SW 1271 (cell line): ENCODE results near the gene PLCG2.

Source experiments
- DNase-seq, 2 experiments: peaks; one replicate each; lab custom pipeline; 2025; lab: John Stamatoyannopoulos, UW

Gene PLCG2

DNA sequence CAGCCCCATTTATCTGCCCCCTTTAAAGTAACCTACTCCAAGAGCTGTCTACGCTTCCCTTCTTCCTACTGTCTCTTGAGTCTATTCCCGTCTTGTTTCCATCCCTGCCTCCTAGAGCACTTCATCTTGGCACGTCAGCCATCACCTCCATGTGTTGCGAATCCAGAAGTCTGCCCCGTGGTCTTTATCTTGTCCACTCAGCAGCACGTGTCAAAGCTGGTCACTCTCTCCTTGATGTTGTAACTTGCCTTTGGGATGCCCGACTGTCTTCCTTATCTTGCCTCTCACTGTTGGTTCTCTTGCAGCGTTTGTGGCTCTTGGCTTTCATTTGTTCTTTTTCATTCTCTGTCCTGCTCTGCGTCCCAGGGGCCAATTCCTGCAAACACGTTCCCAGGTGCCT, 99.4 kb downstream of the PLCG2 start:
- DNase-seq = no peak

DNA sequence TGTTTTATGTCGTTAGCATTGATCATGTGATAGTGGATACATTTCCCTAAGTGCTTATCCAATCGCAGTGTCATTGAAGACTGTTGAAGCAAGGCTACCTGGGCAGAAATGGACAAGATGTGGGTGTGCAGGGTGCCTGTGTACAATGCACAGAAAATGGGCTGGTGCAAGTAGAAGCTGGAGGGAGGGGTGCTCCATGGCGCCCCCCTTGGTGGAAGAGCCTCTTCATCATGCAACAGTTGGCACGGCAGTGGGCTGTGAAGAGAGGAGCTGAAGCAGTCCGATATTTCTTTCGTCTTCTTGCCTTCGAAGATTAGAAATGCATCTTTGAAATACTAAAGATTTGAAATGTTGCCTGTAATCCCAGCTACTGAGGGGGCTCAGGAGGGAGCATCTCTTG, 100.5 kb downstream of the PLCG2 start:
- no peak for DNase-seq

DNA sequence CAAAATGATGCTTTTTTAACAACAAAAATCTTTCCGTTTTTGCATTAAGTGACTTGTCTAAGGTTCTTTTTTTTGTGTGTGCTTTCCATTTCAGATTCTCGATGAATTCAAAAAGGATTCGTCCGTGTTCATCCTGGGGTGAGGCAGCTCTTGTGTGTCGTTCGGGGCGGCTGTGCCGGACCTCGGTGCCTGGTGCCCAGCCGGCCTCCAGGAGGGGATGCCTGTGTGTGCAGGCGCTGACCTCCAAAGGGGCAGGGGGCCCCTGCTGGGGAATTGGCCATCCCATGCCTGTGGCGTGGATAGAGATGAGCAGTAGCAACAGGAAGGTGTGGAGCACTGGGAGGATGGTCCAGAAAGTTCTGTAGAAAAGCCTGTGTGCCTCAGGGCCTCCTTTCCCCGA, 101.7 kb downstream of the PLCG2 start:
- no peak for DNase-seq

DNA sequence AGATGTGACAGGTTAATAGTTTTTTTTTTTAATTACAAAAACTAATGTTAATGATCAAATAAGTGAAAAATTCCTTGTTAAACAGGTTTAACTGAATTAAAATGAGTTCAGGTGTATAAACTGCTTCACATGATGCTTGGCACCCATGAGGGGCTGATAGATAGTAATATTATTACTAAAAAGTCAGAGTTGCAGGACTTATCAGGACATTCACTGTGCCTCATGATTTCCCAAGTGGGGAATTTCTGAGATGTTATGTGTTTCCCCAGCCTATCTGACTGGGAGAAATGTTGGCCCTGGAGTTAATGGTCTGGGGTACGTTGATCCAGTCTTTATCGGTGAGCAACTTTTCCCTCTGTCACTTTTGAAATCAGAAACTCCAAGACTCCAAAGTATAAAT, 102.1 kb downstream of the PLCG2 start:
- DNase-seq = no peak

DNA sequence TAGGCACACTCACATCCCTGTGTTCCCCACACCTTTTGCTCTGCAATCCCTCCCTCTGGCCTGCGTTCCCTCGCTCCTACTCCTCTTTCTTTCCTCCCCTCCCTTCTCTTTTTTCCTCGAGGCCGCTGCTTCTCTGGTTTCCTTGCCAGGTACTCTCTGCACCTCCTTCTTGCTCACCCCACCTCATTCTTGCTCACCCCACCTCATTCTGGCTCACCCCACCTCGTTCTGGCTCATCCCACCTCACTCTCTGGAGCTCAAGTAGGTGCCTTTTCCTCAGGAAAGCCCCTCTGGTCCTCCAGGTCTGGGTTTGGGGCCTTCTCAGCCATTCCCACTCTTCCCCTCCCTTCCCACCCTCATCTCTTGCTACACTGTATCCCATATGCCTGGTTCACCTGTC, 103.5 kb downstream of the PLCG2 start:
- DNase-seq = no peak

DNA sequence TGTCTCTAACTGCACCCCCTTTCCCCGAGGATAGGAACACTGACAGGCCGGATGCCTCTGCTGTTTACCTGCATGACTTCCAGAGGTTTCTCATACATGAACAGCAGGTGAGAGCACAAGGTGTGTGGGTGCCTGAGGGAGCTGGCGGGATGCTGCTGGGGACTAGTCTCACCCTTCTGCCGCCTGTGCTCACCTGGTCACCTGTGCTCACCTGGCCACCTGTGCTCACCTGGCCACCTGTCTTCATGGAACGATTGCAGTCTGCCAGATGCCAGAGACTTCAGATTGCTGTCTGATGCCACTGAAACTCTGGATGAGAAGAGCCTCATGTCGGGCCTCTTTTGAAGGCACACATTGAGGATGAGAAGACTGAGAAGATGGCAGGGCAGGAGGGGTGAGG, 104.1 kb downstream of the PLCG2 start:
- DNase-seq = no peak

DNA sequence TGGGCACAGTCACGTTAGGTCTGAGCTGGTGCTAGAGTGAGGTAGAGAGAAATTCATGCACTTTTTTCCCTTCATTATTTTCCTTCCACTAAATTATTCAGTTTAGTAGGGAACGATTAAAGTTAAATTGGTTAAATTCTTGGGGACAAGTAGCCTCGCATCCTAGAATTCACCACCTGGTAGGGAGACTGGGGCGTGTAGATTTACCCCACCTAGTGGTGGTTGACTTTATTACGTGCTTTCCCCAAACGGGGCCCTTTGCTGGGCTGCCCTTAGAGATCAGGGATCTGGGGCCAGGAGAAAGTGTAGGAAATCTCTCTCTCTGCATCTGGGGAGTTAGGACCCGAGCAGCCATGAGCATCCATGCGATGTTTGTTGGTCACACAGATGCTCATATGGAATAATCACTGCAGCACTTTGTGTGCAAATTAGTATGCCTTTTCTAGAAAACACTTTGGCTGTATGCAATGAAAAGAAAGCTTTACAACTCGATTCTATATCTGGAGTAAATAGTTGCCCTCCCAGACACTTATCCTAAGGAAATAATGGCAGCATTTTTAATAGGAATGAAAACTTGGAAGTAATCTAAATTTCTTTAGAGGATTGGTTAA, 107.0 kb downstream of the PLCG2 start:
- peak in 1 of 2 experiments; percentile 44 for DNase-seq

DNA sequence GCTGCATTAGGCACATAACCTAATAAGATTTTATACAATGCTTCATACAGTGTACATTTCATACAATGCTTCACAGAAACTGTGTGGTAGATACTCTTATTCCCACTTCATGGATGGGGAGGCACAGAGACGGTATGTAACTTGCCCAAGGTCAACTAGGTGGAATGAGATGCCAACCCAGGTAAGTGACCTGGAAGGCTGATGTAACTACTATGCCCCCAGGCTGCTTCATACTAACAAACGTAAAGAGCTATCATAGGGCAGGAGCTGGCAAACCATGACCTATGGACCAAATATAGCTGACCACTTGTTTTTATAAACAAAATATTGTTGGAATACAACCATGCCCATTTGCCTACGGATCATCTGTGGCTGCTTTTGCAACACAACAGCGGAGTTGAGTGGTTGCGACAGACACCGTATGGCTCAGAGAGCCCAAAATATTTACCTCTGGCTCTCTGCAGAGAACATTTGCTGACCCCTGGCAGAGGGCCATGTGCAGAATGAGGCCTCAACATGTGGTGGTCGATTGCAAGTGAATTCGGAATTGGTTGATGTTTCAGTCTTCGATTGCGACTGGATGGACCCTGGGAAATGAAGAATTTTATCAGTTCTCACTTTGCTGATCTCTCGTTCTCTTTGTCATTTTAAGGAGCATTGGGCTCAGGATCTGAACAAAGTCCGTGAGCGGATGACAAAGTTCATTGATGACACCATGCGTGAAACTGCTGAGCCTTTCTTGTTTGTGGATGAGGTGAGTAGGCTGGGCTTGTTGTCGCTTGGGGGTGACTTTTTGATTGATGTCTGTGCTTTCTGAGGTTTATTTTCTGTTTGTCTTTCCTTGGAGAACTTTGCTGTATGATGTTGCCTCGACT, 109.7 kb downstream of the PLCG2 start:
- no peak for DNase-seq

DNA sequence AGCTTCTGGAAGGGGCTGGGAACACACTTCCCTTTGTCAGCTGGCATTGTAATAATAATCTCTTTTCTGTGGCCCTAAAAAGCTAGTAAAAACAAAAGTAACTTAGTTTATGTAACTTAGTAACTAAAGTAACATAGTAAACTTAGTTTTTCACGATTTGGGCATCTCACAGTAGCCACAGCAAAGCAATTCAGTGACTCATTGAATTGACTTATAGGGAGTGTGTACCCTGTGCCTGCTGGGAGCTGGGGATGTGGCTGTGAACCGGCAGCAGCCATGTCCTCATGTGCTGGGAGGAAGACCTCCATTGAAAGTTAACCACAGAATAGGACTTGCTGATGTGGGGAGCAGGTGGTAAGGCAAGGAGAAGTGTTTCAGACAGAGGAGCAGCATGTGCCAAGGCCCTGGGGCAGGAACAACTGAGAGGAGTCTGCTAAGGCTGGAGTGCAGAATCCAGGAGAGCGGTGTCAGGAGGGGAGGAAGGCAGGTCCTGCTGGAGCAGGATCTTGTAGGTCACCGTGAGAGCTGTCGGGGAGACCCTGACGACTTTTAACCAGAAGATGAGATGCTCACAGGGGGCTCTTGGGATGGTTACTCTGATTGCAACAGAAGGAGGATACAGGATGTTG, 112.8 kb downstream of the PLCG2 start:
- no peak for DNase-seq

DNA sequence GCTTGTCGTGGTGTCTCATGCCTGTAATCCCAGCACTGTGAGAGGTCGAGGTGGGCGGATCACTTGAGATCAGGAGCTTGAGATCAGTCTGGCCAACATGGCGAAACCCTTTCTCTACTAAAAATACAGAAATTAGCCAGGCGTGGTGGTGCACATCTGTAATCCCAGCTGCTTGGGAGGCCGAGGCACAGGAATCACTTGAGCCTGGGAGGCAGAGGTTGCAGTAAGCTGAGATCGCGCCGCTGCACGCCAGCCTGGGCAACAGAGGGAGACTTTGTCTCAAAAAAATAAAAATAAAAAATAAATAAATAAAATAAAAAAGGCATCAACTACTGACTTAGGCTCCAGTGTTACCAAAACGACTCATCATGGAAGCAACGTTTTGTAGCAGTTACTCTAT, 115.5 kb downstream of the PLCG2 start:
- no peak for DNase-seq

DNA sequence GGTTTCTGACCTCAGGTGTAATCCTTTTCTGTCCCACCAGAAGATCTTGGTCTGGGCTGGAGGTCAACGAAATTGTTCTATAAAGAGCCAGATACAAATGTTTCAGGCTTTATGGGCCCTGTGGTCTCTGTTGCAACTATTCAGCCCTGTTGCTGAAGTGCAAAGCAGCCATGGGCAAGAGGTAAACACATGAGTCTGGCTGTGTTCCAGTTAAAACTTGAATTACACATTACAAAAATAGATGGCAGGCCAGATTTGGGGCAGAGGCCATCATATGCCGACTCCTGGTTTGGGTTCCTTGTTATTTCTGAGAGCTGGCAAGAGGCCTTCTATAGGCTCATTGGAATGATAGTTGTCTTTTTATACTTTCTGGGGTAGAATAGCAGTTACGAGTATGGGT, 117.8 kb downstream of the PLCG2 start:
- DNase-seq = no peak

DNA sequence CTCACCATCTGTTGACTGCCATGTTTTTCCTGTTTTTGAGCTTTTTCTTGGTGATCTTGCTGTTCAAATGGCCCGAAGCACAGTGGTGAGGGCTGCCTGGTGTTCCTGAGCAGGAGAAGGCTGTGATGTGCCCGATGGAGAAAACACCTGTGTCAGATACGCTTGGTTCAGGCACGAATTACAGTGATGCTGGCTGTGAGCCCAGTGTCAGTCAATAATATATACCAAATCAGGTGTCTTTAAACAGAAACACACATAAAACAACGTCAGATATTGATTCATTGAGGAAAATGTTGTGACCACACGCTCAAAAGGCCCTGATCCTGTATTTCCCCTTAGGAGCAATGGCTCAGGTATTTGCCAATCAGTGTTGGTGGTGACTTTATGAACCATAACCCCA, 120.5 kb downstream of the PLCG2 start:
- no peak for DNase-seq

DNA sequence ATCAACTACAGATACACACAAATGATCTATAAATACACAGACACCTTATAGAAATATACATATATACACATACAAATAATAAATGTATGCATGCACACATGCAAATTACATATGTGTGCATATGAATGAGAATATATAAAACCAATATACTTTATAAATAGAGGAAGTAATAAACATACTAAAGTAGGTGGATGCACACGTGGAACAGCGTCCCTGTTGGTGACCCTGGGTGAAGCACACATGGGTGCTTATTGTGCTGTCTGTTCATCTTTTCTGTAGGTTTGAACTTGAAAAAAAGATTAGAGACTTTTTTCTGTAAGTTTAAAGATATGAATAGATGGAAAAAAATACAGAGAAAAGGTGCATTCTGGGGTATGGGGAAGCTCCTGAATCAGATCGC, 120.9 kb downstream of the PLCG2 start:
- no peak for DNase-seq

DNA sequence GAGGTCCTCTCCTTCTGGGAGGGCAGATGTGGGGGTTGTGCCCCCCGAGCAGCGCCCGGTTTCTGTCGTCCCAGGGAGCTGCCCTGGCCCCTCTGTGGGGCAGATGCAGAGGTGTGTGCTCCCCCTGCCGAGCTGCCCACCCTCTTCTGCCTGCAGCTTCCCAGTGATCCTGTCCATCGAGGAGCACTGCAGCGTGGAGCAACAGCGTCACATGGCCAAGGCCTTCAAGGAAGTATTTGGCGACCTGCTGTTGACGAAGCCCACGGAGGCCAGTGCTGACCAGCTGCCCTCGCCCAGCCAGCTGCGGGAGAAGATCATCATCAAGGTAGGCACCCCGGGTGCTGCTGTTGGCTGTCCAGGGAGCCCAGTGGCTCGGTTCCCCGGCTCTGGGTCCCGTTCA, 121.4 kb downstream of the PLCG2 start:
- no peak for DNase-seq

DNA sequence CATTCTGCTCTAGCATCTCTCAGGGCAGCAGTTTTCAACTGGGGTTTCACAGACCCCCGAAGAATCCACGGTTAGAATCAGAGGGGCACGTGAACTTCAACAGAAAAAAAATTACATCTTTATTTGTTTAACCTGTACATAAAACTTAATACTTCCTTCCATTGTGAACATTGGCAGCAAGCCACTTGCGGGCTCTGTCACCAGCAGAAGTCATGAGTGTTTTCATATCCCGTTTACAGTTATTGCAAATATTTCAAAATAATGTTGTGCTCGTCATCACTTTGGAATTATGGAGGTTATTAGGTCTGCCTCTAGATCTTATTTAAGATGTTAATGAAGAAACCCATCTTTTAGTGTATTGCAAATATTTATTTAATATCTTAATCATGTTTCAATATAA, 122.4 kb downstream of the PLCG2 start:
- DNase-seq = no peak

DNA sequence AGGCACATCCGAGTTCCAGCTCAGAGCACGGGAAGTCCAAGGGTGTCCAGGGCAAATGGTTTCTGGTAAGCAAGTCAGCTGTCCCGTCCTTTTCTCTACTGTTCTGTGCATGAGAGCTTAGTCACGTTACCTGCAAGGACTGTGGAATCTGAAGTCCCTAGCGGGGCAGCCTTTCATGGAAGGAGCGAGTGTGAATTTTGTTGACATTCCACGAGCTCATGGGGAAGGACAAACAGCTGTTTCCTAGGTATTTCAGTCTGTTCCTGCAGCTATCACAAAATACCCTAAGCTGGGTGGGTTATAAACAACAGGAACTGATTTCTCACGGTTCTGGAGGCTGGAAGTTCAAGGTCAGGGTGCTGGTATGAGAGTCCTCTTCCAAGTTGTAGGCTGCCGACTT, 122.9 kb downstream of the PLCG2 start:
- no peak for DNase-seq

DNA sequence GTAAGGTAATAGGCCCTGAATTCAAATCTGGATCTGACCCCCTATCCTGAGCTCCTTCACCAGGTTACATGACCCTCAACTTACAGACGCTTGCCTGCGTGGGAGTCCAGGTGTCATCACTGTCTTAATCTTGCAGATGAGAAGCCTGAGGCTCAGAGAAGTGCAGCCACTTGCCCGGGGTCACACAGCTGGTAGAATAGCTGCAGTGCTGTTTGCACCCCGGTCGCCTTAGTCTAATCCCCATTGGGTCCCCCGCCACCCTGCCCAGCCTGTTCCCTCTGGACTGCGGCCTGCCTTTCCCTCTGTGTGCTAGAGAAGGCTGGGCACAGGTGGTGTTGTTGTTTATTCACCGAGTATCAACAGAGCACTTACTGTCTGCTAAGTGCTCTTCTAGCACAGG, 125.2 kb downstream of the PLCG2 start:
- DNase-seq = no peak

DNA sequence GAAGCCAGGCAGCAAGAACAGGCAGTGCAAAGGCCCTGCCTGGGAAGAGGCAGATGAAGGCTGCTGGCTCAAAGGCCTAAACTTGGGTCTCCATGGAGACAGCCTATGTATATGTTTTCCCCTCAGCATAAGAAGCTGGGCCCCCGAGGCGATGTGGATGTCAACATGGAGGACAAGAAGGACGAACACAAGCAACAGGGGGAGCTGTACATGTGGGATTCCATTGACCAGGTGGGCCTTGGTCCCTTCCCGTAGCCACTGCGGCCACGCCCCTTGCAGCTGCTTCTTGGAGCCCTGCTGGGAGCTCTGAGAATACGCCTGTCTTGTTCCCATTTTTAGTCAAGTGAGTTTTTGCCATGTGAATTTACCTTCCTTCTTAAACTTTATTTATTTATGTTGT, 126.2 kb downstream of the PLCG2 start:
- DNase-seq = no peak

DNA sequence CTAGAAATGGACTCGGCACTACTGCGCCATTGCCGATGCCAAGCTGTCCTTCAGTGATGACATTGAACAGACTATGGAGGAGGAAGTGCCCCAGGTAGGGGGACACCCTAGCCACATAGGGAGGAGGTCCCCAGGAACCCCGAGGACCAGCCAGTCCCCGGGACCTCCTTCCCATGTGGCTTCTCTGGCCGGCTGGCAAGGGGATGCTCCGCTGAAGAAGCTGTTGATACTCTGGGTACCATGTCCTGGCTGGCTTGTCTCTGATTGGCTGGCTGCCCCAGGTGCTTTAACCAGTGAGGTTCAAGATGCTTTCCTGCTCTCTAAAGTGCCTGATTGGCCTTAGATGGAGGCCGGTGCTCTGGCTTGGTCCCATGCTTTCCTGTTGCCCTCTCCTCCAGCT, 128.6 kb downstream of the PLCG2 start:
- DNase-seq = no peak

DNA sequence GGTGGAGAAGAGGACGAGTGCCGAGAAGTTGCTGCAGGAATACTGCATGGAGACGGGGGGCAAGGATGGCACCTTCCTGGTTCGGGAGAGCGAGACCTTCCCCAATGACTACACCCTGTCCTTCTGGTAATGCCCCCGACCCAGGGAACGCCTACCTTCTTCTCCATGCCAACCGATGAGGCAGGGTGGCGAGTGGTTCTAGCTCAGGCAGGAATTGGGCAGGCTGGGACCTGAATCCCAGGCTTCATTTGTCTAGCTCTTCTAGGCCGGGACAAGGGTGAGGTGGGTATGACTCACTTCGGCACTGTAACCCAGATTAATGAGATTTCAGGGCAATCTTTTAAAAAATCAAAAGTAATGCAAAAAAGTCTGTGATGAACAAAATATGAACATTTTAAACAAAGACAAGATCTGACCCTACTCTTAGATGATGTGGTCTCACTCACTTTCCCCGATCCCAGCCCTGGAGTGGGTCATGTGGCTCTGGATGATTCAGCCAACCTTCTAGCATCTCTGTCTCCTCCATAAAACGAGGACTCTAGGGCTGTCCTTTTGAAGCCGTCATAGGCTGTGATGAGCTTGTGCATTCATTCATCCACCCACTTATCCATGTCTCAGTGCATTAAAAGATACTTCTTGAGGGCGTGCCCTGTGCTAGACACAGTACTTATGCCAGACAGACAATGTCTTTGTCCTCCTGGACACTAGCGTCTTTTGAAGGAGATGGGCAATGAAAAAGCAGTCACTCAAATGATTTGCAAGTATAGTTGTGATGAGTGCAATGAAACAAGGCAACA, 129.6 kb downstream of the PLCG2 start:
- no peak for DNase-seq

DNA sequence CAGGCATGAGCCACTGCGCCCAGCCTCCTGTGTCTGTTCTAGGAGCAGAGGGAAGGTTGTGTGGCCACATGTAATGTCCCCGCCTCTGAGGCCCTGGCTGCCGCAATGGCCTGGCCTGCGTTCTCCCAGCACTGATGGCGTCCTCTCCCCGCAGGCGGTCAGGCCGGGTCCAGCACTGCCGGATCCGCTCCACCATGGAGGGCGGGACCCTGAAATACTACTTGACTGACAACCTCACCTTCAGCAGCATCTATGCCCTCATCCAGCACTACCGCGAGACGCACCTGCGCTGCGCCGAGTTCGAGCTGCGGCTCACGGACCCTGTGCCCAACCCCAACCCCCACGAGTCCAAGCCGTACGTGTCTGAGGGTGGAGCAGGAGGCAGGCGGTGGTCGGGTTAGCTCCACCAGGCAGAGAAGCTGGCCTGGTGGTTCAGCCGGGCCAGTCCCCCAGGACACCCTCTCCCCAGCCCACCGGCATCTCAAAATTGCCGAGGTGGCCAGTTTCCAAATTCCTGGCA, 131.3 kb downstream of the PLCG2 start:
- DNase-seq = no peak

DNA sequence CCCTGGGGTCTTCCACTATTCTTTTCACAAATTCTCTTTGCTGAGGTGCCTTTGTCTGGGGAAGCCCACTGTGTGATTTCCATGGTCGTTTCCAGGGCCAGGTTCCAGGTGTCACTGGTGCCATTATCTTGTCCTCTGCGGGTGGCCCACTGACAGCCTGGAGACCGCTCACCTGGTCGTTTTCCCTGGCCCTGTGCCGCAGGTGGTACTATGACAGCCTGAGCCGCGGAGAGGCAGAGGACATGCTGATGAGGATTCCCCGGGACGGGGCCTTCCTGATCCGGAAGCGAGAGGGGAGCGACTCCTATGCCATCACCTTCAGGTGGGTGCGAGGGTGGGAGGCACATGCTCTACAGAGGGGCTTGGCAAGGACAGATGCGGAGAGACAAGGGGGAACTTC, 133.3 kb downstream of the PLCG2 start:
- DNase-seq = no peak
